ENCODE measurements around the gene GPC5.
A peak's percentile ranks its signal among the peaks of the same experiment; 100 is the strongest.

GPC5 gene

GRCh38 chr13:92074658-92075057 is 676.2 kb downstream of the GPC5 start:
- DNase-seq, result no peak

DNA sequence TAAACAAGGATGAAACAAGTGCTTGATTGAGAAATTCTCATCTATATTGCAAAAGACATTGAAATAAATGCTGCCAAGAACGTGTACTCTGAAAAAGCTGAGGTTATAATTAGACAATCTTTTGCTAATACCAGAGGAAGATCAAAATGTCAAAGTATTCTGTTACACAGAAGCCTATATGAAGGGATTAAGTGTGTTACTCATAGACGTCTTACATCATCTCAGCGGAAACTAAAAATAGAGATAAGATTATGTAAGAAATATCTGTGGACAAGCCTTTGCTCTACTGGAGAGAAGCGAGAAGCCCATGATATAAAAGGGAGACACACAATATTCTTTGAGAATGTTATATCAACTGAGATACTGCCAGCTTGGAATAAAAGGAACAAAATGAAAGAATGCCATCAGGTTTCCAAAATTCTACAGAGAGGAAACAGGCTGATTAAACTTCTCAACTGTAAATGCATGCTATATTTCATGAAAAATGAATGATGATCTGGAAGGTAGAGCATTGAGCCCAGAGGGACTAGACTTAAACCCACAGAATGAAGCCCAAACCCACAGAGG is 699.0 kb downstream of the GPC5 start:
- DNase-seq, result no peak

GRCh38 chr13:92101801-92102200 is 703.4 kb downstream of the GPC5 start:
- DNase-seq, result no peak

- no peak for DNase-seq
These were observed 705.3 kb downstream of the GPC5 start for GRCh38 chr13:92103689-92104153.

DNA sequence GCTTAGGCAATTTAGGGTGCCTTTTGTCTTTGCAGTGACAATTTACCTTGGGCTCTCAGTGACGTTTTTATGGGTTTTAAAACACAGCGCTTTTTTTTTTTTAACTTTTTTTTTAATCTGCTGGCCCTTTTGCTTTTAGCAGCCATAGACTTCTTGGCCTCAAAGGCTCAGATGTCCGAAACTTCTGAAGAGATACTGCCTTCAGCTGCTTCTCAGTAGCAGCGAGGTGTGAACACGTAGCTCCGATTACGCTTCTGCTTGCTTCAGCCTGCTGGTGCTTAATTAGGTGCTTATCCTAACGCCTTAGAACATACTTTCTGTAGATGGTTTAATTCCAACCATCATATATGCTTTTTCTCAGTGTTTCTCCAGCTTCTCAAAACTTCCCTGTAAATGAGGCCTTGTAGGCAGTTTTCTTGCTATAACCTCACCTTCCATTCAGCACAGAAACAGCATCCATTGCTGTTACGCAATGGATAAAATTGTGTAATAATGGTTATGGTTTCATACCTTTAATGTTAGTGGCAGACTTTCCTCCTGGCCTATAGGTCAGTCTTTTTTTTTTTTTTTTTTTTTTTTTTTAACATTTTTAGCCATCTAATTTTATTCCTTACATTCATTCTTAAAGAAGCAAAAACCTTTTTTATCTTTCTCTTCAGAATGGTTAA is 723.9 kb downstream of the GPC5 start:
- DNase-seq, result no peak

DNA sequence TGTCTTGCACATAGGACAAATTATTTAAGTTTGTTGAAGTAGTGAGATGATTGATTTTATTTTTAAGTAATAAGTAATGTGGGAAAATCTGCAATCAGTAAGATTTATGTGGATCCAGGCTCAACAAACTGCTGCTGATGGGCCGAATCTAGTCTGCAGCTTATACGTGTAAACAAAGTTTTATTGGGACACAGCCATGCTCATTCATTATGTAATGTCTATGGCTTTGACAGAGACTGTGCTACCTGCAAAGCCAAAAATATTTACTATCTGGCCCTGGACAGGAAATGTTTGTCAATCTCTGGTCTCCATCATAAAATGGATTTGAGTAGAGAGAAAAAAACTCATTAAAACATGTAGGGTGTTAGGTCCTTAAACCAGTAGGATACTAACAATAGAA is 728.0 kb downstream of the GPC5 start:
- DNase-seq, result no peak

GRCh38 chr13:92135509-92135908 is 737.1 kb downstream of the GPC5 start:
- DNase-seq, result no peak

- DNase-seq, result no peak
These were observed 738.2 kb downstream of the GPC5 start for GRCh38 chr13:92136449-92137155.

GRCh38 chr13:92137520-92137919 is 739.1 kb downstream of the GPC5 start:
- no peak for DNase-seq

DNA sequence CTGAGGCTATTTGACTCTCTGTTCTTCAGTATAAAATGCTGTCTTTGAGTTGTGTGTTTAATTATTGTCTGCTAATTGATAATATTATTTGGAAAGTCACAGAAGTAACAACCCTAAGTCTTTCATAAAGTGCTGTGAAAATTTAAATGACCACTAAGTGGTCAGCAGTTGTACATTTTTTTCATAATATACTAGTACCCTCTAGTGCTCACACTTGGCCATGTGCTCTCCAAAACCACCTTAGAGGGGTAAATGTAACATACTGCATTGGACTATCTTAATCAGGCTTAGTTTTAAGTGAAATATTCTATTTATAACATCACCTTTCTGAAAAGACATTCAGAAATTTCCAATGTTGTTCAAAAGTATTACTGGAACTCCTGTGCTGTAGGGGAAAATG is 745.3 kb downstream of the GPC5 start:
- DNase-seq, result no peak

DNA sequence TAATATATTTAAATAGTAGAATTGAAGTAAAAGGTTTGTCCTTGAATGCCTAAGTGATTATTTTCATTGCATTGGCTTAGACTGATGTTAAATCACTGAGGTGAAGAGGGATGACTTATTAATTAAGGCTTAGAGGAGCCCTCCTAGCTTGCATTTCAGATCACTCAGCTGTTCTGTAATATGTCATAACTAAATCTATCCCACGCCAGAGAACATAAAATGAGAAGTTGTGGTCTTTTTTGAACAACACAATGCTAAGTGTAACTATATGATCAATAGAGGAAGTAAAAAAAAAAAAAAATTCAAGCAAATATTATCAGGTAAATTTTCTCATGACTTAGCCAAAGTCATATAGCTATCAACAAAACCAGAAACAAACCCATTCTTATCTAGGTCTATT is 752.2 kb downstream of the GPC5 start:
- no peak for DNase-seq

DNA sequence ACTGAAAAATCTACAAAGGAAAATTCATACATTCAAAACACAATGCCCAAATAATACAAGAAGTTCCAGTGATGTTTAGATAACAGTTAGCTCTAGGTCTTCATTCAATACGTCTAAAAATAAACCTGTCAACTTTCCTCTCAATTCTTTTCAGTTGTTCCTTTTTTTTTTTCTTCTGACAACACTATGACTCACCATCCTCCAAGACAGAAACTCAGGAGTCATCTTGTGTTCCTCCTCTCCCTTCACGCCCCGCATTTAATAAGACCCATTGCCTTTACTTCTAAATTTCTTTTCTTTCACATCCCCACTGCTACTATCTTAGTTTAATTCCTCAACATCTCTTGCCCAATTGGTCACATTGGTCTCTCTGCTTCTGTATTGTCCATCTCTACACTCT is 759.9 kb downstream of the GPC5 start:
- DNase-seq, result no peak

DNA sequence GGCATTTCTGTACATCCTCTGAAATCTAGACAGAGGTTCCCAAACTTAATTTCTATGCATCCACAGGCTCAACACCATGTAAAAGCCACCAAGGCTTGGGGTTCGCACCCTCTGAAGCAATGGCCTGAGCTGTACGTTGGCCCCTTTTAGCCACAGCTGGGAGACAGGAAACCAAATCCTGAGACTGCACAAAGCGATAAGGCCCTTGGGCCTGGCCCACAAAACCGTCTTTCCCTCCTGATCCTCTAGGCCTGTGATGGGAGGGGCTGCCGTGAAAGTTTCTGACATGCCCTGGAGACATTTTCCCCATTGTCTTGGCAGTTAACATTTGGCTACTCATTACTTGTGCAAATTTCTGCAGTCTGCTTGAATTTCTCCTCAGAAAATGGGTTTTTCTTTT is 766.4 kb downstream of the GPC5 start:
- DNase-seq, result no peak

GRCh38 chr13:92172191-92172590 is 773.8 kb downstream of the GPC5 start:
- no peak for DNase-seq

DNA sequence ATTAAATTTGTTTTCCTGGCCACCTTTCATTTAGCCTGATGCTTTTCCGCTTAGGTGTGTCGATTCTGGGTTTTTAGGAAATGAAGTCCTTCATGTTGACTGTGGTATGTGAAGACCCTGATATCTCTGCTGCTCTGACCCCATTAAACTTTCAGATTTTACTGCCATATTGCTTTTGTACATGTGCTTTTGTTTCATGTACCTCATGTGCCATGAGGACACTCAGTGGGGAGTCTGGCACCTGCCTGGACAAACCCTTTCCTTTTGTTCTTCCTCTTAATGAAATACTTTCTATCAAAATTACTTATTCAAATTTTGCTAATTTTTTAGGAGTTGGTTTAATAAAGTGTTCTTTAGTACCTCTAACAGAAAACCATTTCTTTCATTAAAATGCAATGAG is 774.8 kb downstream of the GPC5 start:
- DNase-seq, result no peak

DNA sequence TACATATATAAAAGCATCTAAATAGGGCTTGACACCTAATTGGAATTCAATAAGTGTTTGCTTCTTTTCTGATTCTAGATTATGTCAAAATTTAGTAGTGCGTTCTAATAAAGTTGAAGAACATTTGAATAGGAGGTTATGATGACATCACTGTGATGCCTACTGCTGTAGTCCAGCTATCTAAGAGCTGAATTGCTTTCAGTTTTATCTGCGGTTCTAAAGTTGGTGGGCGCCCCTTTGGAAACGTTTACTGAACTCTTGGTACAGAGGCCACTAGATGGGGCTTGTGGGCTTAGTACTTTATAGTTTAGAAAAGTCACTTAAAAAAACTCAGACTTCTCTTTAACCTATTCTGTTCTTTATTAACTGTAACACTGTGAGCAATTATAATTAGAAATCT is 776.9 kb downstream of the GPC5 start:
- DNase-seq, result peak; percentile 28

- no peak for DNase-seq
These were observed 779.5 kb downstream of the GPC5 start for GRCh38 chr13:92177966-92178365.

- DNase-seq, result no peak
These were observed 780.8 kb downstream of the GPC5 start for GRCh38 chr13:92179223-92179622.

GRCh38 chr13:92187378-92187989 is 789.1 kb downstream of the GPC5 start:
- DNase-seq, result peak; percentile 29

GRCh38 chr13:92188574-92188973 is 790.2 kb downstream of the GPC5 start:
- no peak for DNase-seq

- DNase-seq, result no peak
These were observed 798.3 kb downstream of the GPC5 start for GRCh38 chr13:92196591-92197256.

- DNase-seq, result no peak
These were observed 799.2 kb downstream of the GPC5 start for GRCh38 chr13:92197669-92198068.

GRCh38 chr13:92218615-92219014 is 820.2 kb downstream of the GPC5 start:
- no peak for DNase-seq

Data from femur (tissue), 1 donor.